GM18873 (cell line): ENCODE measurements around the gene ZNF831.

Experiments
- ATAC-seq: cut with Tn5 transposase; IDR thresholded peaks from one replicate; pipeline ENCODE4 v1.9.1; 2021; ENCODE audit warnings: mild to moderate bottlenecking, moderate library complexity, moderate number of reproducible peaks; ENCODE audit not compliant: unreplicated experiment, low FRiP score

The ZNF831 gene

GRCh38 chr20:59235226-59235625, 71.6 kb downstream of the ZNF831 start:
- ATAC-seq = no peak

DNA sequence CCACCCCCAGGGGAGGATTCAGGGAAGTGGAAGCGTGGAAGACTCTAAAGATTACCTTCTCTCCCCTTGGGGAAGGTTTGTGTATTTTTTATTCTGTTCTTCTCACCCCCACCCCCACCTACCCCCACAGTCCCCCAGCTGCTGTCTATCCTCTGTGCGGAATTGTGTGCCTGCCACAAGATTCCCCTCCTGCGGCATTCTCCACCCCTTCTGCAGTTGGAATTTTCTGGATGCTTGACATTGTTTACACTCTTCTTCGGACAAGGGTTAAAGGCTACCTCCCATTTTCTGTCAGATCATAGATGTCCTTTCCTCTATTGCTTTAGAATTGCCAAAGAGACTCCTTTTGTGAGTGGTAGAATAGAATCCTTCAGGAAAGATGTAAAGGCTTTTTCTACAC, 76.4 kb downstream of the ZNF831 start:
- ATAC-seq = no peak

- no peak for ATAC-seq
Observed at GRCh38 chr20:59242714-59243626, 79.3 kb downstream of the ZNF831 start.

GRCh38 chr20:59246691-59247400, 83.2 kb downstream of the ZNF831 start:
- ATAC-seq = no peak

- no peak for ATAC-seq
Observed at GRCh38 chr20:59247731-59248684, 84.4 kb downstream of the ZNF831 start.

GRCh38 chr20:59250293-59250692, 86.7 kb downstream of the ZNF831 start:
- ATAC-seq = no peak

DNA sequence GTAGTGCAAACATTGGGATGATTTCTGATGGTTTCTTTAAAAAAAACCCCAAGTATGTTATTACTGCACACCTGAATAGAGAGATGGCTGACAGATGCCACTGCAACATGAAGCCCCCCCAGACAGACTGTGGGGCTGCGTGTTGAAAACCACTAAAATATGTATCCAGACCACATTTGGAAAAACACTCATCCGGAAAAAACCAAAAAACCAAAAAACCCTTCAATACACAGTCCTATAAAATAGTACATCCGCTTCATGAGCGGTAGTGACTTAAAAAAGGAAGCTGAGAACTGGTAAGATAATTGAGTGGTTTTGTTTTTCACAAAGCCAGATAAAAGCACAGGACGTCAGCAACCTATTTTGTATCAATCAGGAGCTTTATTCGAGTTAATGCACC, 89.7 kb downstream of the ZNF831 start:
- no peak for ATAC-seq

DNA sequence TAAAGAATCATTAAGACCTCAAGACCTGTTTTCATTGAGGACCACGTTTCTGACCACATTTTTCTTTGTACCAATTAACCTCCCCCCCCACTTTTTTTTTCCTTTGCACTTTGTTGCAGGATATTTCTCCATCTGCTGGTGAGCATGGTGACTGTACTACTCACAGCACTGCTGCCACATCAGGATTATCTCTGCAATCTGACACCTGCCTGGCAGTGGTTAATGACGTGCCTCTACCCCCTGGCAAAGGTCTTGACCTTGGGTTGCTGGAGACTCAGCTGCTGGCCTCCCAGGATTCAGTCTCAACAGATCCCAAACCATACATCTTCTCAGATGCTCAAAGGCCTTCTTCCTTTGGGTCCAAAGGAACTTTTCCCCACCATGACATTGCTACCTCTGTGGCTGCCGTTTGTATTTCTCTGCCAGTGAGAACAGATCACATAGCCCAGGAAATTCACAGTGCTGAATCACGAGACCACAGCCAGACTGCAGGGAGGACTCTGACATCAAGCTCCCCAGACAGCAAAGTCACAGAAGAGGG, 90.2 kb downstream of the ZNF831 start:
- ATAC-seq = no peak

DNA sequence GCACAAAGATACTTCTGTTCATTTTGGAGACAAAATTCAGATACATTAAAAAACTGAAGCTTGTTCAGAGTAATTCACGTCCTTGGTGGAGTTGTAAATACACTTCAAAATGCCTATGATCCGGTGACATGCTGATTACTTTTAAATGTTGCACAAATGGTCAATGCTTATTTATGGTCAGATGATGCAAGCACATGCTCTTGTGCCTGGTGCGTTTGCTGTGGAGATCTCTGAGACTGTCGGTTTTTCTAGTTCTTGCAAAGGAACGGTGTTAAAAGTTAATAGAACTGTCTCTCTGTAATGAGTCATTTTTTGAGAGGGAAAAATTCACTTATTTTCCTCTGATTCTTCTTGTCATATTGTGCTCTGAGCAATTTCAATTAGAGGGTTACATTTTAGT, 91.6 kb downstream of the ZNF831 start:
- ATAC-seq = no peak

GRCh38 chr20:59258221-59258621, 94.6 kb downstream of the ZNF831 start:
- no peak for ATAC-seq

DNA sequence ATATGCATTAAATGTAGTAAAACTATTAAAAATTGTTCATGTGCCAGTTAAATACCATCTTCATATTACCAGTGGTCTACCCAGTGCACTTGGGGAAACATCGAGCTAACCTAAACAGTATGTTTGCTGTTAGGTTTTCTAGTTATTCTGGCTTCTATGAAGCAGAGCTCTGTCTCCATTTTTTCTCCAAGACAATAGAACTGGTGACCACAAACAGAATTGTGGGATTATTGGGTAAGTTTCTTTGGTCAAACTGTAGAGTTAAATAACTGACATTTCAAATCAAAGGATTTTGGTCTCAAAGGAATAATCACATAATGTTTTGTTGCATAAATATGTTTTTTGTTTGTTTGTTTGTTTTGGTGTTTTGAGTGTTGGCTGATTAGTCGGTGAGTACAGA, 96.3 kb downstream of the ZNF831 start:
- ATAC-seq = no peak

DNA sequence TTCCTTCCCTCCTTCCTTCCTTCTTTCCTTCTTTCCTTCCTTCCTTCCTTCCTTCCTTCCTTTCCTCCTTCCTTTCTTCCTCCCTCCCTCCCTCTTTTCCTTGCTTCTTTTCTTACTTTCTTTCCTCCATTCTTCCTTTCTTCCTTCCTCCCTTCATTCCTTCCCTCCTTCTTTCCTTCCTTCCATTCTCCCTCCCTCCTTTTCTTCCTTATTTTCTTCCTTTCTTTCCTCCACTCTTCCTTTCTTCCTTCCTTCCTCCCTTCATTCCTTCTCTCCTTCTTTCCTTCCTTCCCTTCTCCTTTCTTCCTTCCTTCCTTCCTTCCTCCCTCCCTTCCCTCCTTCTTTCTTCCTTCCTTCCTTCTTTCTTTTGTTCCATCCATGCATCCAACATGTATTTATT, 101.7 kb downstream of the ZNF831 start:
- no peak for ATAC-seq

DNA sequence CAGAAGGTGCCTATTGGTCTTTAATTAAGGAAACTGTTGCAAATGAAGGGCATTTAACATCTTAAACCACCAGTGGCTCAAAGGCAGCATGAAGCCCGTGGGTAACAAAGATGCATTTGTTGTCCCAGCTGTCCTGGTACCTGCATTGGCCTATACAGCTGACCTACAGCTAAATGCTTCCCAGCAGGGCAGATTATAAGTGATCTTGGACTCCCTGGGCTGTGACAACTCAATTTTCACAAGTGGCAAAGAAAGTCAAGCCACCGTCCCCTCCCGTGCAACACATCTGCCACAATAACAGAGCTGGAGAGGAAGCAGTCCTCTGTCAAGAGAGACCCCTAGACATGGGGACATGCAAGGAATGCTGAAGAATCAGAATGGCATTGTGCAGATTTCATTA, 105.2 kb downstream of the ZNF831 start:
- ATAC-seq = no peak

DNA sequence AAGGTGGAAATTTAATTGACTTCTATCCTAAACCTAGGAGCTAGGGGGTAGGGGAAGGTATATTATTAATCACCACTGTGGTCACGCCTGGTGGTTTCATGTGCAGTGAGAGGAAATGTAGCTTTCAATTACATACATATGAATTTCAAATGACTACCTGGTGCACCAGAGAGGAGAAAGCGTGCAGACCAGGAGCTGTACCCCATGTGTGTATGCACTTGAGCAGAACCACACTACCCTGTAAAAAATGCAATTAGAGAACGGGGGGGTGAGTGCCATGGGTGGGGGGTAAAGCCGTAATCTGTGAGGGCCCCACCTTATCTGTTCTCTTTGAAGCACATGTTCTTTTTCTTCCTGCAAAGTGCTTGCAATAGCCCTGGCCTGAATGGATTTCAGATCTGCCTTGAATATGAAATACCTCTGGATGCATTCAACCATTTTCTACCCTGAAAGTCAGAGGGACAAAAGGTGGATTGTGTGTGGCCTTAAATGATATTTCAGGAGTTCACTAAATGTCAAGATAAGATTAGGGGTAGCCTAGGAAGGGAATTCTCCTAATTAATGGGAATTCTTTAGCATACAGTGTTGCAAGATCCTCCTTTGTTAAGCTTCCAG, 105.9 kb downstream of the ZNF831 start:
- ATAC-seq = no peak

DNA sequence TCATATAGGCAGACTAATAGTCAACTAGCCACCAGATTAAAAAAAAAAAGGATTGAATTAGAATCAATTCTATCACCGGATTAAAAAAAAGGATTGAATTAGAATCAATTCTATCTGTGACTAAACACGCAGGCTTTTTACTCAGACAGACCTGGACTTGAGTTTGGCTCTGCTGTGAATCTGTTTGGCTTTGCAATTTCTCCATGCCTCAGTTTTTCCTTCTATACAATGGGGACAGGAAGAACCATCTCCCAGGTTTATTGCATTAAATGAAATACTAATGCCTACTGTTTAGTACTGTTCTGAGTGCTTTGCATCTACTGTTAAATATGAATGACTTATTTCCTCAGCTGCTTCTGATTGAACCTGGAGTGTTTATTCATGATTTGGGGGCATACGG, 106.8 kb downstream of the ZNF831 start:
- no peak for ATAC-seq

DNA sequence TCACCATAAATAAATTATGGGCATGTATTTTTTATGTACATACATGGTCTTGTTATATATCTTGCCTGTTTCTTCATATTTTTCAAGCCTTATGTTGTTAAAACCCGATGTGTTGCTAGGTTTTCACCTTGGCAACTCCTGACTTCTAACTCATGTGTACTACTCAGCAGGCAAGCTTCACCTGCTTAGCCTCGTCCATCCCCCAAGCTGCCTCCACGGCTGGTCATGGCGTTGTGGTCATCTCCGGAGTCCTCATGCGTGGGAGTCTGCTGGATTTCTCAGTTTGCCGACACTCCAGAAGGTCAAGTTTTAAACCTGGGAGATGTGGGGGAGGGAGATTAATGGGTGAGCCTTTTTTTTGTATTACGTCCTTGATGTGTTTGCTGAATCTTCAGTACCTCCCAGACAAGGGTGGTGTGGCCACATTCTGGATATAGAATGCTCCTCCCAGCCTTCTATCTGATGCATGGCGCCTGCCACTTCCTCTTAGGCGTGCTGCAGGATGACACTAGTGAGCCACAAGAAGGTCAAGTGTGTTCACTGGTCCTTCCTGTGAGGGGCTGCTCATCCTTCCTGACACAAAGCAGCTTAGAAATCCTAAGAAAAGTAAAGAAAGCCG, 110.2 kb downstream of the ZNF831 start:
- ATAC-seq = no peak

GRCh38 chr20:59276938-59277337, 113.3 kb downstream of the ZNF831 start:
- ATAC-seq = no peak

- ATAC-seq = no peak
Observed at GRCh38 chr20:59284470-59284869, 120.8 kb downstream of the ZNF831 start.

DNA sequence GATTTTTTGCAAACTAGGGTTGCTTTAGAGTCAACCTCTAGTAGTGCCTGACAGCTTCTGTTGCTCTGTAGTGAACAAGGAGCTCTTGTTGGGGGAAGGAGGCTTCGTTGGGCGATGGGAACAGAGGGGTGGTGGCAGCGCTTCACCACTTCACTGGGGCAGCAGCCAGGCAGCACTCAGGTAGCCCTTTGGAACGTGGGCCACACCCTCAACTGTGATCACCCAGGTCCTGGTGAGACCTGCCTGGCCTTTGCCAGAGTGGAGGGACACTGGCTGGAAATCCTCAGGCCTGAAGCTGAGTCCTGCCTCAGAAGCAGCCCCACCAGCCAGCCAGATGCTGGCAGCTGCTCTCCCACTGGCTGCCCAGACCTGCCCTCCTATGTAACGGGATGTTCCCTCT, 126.4 kb downstream of the ZNF831 start:
- ATAC-seq = no peak
